ENCODE data around the gene THUMPD2. TPM values are rescaled to one million over a fixed set of nuclear protein-coding genes. Genes with fewer than 3 reads are reported as not detected.

THUMPD2 gene
- polyA plus RNA-seq, 1 experiment, result 4.1 TPM

- CTCF ChIA-PET, result interaction anchor here (1.3 kb wide), 1 partner anchor 13 kb away, joined by 3 read pairs; no protein-coding TSS in a partner anchor
Measured at GRCh38 chr2:39706945-39707344, 72.1 kb downstream of the THUMPD2 start.

GRCh38 chr2:39706312-39706711 is 72.7 kb downstream of the THUMPD2 start:
- POLR2A ChIA-PET, result no interaction called here
- CTCF ChIA-PET, result interaction anchor here (0.7 to 2.3 kb wide), 3 partner anchors 10 to 194 kb away, joined by 3 to 11 read pairs (median 3); no protein-coding TSS in a partner anchor
- H3K27me3 ChIP-seq (ENCODE audit: control insufficient read depth, insufficient read depth, low read length), result no peaks in the 10 kb centered on the region
- H3K4me3 ChIP-seq (ENCODE audit: low read depth, low read length), result no peak overlapping the region
- TF ChIP-seq CTCF (IDR thresholded peaks at IDR 0.05; ENCODE audit: insufficient read depth, low read depth, low read length), result no peak
- H3K36me3 ChIP-seq (ENCODE audit: control insufficient read depth, insufficient read depth, low read length), result no peaks in the 10 kb centered on the region
- DNase-seq (ENCODE audit: low read depth), result no peak

More at GRCh38 chr2:39706945-39707344, 72.1 kb downstream of the THUMPD2 start:
- TF ChIP-seq CTCF (IDR thresholded peaks at IDR 0.05; ENCODE audit: insufficient read depth, low read depth, low read length), result no peak
- no peak overlapping the region for H3K4me3 ChIP-seq (ENCODE audit: low read depth, low read length)
- H3K27me3 ChIP-seq (ENCODE audit: control insufficient read depth, insufficient read depth, low read length), result no peaks in the 10 kb centered on the region
- POLR2A ChIA-PET, result no interaction called here
- H3K36me3 ChIP-seq (ENCODE audit: control insufficient read depth, insufficient read depth, low read length), result no peaks in the 10 kb centered on the region
- DNase-seq (ENCODE audit: low read depth), result no peak

- Histone ChIP-seq H3K27me3 (ENCODE audit: control insufficient read depth, insufficient read depth, low read length) (no peaks in the 10 kb centered on the region), H3K4me3 (ENCODE audit: low read depth, low read length) (no peak overlapping the region), H3K36me3 (ENCODE audit: control insufficient read depth, insufficient read depth, low read length) (no peaks in the 10 kb centered on the region)
- no peak for DNase-seq (ENCODE audit: low read depth)
- POLR2A ChIA-PET, result no interaction called here
- CTCF ChIA-PET, result interaction anchor here (0.7 to 2.3 kb wide), 2 partner anchors 9 to 193 kb away, joined by 3 to 11 read pairs; no protein-coding TSS in a partner anchor
- no peak for TF ChIP-seq CTCF (IDR thresholded peaks at IDR 0.05; ENCODE audit: insufficient read depth, low read depth, low read length)
Measured at GRCh38 chr2:39705638-39706037, 73.4 kb downstream of the THUMPD2 start.

- ChIA-PET CTCF (interaction anchor here (1.0 to 2.3 kb wide), 3 partner anchors 8 to 475 kb away, joined by 3 to 11 read pairs (median 3); no protein-coding TSS in a partner anchor), POLR2A (no interaction called here)
- TF ChIP-seq CTCF (IDR thresholded peaks at IDR 0.05; ENCODE audit: insufficient read depth, low read depth, low read length), result no peak
- no peaks in the 10 kb centered on the region for H3K27me3 ChIP-seq (ENCODE audit: control insufficient read depth, insufficient read depth, low read length)
- DNase-seq (ENCODE audit: low read depth), result no peak
- H3K4me3 ChIP-seq (ENCODE audit: low read depth, low read length), result no peak overlapping the region
- H3K36me3 ChIP-seq (ENCODE audit: control insufficient read depth, insufficient read depth, low read length), result no peaks in the 10 kb centered on the region
Measured at GRCh38 chr2:39704540-39704939, 74.5 kb downstream of the THUMPD2 start.

- no peaks in the 10 kb centered on the region for H3K27me3 ChIP-seq (ENCODE audit: control insufficient read depth, insufficient read depth, low read length)
- TF ChIP-seq CTCF (IDR thresholded peaks at IDR 0.05; ENCODE audit: insufficient read depth, low read depth, low read length), result no peak
- no peak overlapping the region for H3K4me3 ChIP-seq (ENCODE audit: low read depth, low read length)
- DNase-seq (ENCODE audit: low read depth), result no peak
- ChIA-PET POLR2A (no interaction called here), CTCF (interaction anchor here (0.7 kb wide), 1 partner anchor 20 kb away, joined by 4 read pairs; no protein-coding TSS in a partner anchor)
- H3K36me3 ChIP-seq (ENCODE audit: control insufficient read depth, insufficient read depth, low read length), result no peaks in the 10 kb centered on the region
Measured at GRCh38 chr2:39703181-39703872, 75.7 kb downstream of the THUMPD2 start.

All from BJ (cell line).